Stomach smooth muscle (tissue), 2 donors: ENCODE measurements around the gene PDE4C.

Experiments used
- H3K27ac ChIP-seq: one replicate; pipeline ENCODE4 v1.7.0; 2013; ENCODE audit warnings: mild to moderate bottlenecking, low read length, inconsistent platforms
- H3K27me3 ChIP-seq, 2 donors: one replicate each; pipeline ENCODE4 v1.7.0; 2013; ENCODE audit warnings: low read length in 2 of 2; ENCODE audit not compliant: insufficient read depth in 2 of 2, control insufficient read depth in 1 of 2
- H3K36me3 ChIP-seq, 2 donors: one replicate each; pipeline ENCODE4 v1.7.0; 2013; ENCODE audit warnings: low read length in 2 of 2; ENCODE audit not compliant: control insufficient read depth in 2 of 2, insufficient read depth in 2 of 2
- H3K4me1 ChIP-seq: one replicate; pipeline ENCODE4 v1.7.0; 2013; ENCODE audit warnings: low read length; ENCODE audit not compliant: control insufficient read depth, insufficient read depth
- H3K4me3 ChIP-seq, 2 donors: one replicate each; pipeline ENCODE4 v1.7.0; 2013; ENCODE audit warnings: low read length in 2 of 2
- H3K9ac ChIP-seq, 2 donors: one replicate each; pipeline ENCODE4 v1.7.0; 2013; ENCODE audit warnings: low read length in 2 of 2, mild to moderate bottlenecking in 1 of 2
- H3K9me3 ChIP-seq, 2 donors: one replicate each; pipeline ENCODE4 v1.7.0; 2013; ENCODE audit warnings: low read length in 2 of 2; ENCODE audit not compliant: control insufficient read depth in 2 of 2
- donor health status: healthy.
- donor health status: Pancreatic carcinoma.

PDE4C gene

DNA sequence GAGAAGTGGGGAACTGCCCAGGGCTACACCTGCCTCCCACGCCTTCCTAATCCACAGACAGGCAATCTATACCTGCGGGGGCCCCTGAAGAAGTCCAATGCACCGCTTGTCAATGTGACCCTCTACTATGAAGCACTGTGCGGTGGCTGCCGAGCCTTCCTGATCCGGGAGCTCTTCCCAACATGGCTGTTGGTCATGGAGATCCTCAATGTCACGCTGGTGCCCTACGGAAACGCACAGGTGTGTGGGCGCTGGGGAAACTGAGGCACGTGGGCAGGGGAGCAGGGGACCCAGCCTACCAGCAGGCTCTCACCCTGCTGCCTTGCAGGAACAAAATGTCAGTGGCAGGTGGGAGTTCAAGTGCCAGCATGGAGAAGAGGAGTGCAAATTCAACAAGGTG, 51.3 kb downstream of the PDE4C start:
- Histone ChIP-seq H3K9me3 (no peaks in the 10 kb centered on the region), H3K4me3 (no peak overlapping the region), H3K36me3 (no peaks in the 10 kb centered on the region), H3K9ac (no peak overlapping the region), H3K27ac (no peak overlapping the region), H3K4me1 (peaks cover 12% of the 10 kb centered on the region), H3K27me3 (no peaks in the 10 kb centered on the region)
